ENCODE measurements around the gene SGTB.
"Not testable (repeated sequence)": the region's sequence is repeated elsewhere in the genome, so short reads cannot be mapped to it uniquely, and the experiment has no call there.

The SGTB gene

DNA sequence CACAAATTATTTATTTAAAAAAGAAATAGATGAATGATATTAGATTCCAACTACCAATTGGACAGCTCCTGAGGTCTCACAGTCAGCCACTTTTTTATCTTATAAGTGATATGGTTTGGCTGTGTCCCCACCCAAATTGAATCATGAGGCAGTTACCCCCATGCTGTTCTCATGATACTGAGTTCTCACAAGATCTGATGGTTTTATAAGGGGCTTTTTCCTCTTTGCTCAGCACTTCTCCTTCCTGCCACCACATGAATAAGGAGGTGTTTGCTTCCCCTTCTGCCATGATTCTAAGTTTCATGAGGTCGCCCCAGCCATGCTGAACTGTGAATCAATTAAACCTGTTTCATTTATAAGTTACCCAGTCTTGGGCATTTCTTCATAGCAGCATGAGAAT, 13.0 kb upstream of the SGTB start:
- DNase-seq (ENCODE audit: low read depth, low spot score) = no peak

DNA sequence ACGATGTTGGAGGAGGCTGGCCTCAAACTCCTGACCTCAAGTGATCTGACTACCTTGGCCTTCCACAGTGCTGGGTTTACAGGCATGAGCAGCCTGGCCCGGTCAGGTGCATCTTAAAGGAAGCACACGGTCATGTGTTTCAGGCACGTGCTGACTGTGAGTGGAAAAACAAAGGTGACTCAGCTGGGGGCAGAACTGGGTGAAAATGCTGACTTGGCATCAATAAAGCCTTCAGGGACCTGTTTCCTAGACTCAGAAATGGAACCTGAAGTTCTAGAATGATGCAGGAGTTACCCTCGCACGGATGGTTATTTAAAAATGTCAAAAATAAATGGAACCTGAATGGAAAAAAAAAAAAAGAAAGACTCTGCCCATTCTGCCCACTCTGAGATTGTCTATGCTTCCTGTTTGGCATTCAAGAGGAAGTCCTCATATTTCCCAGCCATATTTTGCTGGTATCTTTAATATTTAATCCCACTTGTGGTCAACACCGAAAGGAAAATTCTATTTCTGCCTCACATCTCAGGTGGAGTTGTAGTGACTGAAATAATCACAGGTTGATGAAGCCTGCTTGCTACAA, 12.4 kb upstream of the SGTB start:
- not testable (repeated sequence) for DNase-seq (ENCODE audit: low read depth, low spot score)

DNA sequence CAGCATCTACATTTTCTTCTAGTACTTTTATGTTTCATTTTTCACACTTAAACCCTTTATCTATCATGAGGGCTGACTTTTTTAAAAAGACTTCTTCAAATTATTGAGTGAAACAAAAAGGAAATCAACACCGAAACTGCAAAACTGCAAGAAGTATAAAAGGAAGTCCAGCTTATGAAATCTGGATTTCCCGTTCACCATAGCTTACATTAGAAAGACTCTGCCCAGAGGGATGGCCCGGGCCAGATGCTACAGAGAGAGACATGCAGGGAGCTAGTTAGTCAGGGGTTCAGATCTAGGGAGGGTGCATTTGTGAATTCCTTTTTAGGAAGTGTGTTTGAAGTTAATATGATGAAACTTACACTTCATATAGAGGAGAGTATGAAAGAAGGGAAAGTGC, 10.1 kb upstream of the SGTB start:
- not testable (repeated sequence) for DNase-seq (ENCODE audit: low read depth, low spot score)

DNA sequence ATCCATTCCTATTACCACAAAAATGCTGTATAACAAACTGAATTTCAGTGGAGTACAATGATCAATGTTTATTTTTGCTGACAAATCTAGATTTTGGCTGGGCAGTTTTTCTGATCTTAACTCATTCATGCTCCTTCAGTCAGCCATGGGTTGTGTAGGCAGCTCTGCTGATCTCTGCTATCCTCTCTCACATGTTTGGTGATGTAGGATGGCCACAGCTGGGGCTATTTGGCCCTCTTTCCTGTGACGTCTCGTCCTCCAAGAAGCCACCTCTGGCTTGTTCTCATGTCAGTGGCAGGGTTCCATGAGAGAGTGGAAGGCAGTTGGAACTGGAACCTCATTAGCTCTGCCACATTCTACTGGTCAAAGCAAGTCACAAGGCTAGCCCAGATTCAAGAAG, 9.0 kb upstream of the SGTB start:
- DNase-seq (ENCODE audit: low read depth, low spot score) = peak; percentile 20

DNA sequence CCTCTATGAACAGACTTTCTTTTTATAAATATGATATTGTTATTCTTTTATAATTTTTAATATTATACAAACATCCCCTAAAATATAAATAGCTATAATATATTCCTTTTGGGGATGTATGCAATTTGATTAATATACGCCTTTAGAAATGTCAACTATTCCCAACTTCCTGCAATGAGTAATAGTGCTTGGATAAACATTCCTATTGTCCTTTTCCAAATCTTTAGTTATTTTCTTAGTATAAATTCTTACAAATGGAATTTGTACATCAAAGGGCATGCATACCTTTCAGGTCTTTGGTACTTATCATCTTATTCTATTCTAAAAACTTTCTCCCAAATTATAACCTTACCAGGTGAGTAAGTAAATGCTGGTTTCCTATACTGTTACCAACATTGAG, 6.3 kb upstream of the SGTB start:
- no peak for DNase-seq (ENCODE audit: low read depth, low spot score)

DNA sequence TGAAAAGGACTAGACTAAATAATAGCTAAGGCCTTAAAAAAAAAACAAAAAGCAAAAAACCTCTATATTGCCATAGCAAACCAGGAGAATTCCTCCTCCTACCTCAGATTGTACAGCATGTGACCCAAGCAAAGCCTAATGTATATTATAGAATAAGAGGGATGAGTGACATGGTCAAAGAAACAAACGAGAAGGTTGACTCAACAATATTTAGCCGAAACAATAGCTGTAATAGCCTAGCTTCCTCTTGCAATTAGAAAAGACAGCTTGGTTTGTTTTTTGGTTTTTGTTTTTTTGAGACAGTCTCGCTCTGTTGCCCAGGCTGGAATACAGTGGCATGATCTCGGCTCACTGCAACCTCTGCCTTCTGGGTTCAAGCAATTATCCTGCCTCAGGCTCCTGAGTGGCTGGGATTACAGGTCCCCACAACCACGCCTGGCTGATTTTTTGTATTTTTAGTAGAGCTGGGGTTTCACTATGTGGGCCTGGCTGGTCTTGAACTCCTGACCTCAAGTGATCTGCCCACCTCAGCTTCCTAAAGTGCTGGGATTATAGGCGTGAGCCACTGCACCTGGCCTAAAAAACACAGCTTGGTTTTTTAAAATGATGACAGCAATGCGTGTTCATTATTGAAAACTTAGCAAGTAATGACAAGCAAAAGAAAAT, 5.7 kb upstream of the SGTB start:
- no peak for DNase-seq (ENCODE audit: low read depth, low spot score)

DNA sequence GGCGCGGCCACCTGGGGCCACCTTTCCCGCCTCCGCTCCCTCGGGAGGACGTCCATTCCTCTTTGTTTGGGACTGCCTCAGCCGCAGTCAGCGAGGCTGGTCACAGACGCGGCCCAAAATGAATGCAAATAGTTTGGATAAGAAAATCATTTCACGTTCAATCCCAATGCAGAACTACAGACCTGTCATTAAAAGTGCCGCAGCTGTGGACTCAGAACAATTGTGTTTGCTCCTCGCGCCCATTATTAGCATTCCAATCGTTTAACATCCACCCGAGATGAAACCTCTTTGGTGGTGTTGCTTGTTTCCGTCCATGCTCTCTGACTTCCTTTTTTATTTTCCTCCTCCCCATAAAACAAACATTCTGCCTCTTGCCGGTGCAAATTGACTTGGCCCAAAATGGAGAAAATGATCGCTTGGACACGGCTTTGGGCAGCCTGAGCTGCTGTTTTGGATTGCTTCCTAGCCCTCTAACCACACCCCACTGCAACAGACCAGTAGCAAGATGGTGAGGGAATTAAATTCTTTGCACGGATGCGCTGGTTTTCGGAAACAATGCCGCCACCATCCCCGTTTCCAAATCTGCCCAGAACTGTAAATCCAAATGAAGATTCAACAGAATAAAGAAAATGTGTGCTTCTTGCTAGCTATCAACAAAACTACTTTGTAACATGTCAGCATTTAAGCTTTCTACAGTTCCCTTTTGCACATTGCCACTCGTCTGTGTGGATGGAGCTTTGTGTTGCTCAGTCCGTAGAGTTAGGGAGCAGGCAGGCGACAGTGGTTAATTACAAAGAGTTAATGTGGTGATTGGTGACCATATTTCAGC, 880 bp upstream of the SGTB start:
- DNase-seq (ENCODE audit: low read depth, low spot score) = peak; percentile 84

DNA sequence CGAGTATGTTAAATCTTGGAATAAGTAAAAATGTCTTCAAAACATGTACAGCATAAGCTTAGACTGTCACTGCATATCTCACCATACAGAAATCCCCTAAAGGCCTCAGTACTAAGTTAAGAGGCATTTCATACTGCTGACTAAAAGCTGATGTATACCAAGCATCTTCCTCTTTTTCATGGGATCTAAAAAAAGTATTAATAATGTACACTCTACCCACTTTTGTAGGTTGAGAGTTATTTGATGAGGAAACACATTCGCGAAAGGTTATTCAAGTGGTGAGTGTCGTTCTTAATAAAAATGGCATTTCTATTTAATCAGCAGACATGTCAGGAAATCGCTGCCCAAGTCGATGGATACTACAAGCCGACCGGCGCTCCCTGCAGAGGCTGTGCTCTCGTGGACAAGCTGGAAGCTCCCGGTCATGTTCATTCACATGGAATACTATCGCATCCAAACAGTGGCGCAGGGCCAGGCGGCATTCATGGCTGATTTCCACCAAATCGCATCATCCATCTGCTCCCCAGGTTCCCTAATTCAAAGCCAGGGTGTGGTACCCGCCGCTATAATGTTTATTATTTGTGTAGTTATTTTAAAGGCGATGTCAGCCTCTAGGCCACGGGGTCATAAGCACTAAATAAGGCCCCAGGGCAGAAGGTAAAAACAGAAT, 724 bp downstream of the SGTB start:
- DNase-seq (ENCODE audit: low read depth, low spot score) = peak; percentile 81

DNA sequence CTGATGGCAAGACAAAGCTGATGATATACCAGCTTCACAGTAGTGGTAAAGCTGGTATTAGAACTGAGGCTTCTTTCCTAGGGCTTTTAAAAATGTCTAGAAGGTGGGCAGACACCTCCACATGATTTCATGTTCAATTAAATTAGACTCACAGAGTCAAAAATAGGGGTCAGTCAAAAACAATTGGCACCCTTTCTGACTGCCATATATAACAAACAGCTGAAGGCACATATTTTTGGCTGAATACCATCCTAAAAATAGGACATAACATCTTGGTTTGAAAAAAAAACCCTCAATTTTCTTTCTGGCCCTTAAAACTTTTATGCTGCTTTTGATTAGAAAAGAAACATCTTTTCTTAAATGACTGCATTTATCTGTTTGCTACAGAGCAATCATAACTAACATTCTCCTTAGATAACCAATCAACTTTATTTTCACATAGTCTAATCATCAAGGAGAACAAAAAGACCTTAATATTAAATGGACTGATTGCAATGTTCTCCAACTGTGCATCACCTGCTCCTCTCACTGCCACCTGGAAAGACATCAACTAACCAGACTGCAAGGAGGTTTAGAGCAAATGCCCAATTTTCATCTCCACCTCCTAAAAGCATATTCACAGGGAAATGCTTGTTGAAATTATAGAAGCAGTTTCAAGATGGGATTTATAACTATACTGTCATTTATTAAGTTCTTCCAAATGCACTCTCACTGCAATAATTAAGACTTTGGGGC, 3.2 kb downstream of the SGTB start:
- no peak for DNase-seq (ENCODE audit: low read depth, low spot score)

DNA sequence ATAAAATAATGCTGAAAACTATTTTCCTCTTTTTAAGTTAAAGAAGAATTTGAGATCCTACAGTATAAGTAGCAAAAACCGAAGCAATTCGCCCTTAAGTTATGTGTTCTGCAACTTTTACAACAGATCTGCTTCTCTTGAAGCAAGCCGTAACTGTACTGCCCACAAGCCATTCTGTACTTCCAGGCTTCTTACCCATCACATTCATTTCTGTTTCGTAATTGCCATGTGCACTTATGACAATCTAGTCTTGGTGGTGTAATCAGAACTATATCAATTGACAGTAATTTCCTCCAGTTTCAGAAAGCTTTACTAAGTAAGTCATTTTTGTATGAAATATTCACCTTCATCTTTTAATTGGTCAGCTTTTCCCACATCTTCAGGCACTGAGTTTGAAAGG, 13.8 kb downstream of the SGTB start:
- no peak for DNase-seq (ENCODE audit: low read depth, low spot score)

DNA sequence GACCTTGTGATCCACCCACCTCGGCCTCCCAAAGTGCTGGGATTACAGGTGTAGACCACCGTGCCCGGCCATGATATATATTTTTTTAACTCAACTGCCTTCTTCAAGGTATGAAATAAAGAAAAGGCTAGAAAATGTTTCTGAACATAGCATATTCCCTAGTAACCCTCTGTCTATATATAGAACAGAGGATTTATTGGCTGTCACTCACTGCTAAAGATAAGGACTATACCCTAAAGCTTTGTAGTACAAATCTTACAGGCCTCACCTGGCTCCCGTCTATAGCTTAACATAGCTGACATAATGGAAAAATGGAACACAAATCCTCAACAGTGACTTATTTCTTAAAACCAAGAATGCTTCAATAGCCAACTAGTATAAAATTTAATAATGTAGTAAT, 14.2 kb downstream of the SGTB start:
- DNase-seq (ENCODE audit: low read depth, low spot score) = no peak

DNA sequence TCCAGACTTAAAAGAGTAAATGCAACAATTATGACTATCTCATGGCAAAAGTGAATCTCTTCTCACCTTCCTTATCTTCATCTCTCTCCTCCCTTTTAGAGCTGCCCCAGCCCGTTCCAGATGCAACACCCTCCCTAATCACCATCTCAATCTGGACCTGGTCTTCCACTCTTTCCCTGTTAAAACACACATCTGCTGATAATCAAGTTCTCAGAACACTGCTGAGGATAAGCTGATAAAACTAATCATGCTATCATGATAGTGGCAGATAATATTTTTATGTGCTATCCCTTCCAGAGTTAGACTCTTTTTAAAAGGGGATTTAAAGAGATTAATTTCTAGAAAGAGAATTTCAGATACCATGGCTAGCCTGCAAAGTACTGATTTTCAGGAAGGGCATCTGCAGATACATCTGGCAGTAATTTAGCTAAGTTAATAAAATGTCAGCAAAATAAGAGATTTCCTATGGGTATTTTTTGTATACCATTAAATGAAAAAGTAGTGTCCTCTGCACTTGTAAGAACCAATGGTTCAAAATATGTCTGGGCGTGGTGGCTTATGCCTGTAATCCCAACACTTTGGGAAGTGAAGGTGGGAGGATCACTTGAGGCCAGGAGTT, 17.2 kb downstream of the SGTB start:
- no peak for DNase-seq (ENCODE audit: low read depth, low spot score)

DNA sequence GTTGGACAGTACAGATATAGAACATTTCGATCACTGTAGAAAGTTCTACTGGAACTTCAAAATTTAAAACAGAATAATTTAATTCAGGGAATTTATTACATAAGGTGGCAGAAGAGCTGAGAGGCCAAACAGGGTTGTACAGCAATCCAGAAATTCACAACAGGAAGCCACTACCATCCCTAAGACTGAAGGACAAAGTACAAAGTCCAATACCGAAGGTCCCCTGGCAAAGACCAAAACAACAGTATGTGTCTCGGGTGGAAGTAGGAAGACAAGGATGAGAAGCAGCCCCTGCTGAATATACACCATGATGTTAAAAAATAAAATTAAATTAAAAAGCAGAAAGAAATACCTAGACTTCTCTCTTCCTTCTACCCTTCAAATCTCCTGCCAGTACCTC, 19.9 kb downstream of the SGTB start:
- DNase-seq (ENCODE audit: low read depth, low spot score) = no peak

DNA sequence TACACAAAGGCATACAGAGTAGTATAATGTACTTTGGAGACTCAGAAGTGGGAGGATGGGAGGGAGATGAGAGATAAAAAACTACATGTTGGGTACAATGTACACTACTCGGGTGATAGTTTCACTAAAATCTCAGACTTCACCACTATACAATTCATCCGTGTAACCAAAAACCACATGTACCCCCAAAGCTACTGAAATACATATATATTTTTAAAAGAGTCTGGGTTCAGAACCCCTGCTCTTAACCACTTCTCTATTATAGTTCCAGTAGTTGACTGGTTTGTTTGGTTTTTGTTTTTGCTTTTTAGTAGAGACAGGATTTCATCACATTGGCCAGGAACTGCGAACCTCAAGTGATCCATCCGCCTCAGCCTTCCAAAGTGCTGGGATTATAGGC, 22.6 kb downstream of the SGTB start:
- no peak for DNase-seq (ENCODE audit: low read depth, low spot score)

DNA sequence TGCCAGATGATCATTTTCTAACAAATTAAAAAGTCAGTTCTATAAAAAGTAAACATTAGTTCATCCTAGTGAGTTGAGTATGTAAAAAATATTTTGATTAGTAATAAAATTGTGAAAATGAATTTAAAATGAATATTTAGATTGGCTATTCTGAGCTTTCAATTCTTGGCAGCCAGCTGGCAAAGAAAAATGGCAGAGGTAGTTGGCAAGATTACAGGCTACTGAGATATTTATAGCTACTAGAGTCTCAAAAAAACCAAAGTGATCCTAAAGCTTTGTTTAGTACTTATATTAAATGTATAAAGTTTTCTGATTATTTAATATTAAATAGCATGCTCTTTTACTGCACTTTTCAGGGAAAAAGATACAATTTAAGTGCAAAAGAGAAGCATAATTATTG, 25.0 kb downstream of the SGTB start:
- no peak for DNase-seq (ENCODE audit: low read depth, low spot score)

DNA sequence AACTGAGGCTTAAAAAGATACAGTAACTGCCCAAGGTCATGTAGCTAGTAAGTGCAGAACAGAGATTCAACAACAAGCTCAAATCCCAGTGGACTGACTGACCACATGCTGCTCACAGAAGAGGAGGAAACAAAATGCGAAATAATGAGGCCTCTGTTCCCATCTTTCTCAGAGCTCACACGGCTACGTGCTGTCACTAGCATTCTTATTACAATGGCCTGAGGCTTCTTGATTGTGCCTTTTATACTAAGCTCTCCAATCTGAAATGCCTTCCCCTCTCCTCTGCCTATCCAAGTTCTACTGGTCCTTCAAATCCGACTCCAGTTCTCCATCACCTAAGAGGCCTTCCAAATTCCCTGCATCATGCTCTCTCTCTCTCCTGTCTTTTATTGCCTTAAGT, 26.0 kb downstream of the SGTB start:
- no peak for DNase-seq (ENCODE audit: low read depth, low spot score)

DNA sequence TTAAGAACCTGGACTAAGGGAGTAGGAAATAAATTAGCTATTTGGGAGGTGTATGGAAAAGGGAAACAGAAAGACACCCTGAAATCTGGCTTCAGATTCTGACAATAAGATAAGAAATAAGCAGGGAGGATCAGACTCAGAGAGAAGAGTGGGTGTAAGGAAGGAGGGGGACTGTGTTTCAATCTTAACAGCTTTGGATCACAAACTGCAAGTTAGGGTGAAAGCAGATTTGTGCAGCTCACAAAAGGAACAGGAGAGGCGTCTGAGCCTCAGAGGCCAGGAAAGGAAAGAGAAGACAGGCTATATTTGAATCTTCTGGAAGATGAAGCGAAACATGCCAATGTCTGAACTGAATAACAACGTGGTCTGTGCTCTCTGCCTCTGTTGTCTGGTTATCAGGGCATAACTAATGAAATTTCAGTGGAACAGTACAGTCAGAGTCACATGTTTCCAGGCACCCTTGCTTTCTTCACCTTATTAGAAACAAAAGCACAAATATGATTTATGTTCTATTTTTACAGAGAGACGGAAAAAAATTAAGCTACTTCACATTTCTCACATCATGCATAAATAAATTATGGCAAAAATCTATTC, 26.6 kb downstream of the SGTB start:
- peak; percentile 4 for DNase-seq (ENCODE audit: low read depth, low spot score)

DNA sequence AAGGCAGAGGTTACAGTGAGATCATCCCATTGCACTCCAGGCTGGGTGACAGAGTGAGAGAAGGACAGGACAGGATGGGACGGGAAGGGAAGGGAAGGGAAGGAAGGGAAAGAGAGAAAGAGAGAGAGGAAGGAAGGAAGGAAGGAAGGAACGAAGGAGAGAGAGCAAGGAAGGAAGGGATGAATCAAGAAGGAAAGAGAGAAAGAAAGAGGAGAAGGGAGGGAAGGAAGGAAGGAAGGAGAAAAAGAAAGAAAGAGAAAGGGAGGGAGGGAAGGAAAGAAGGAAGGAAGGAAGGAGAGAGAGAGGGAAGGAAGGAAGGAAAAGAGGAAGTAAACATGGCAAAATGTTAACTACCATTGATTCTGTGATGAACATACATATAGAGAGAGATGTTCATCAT, 28.8 kb downstream of the SGTB start:
- no peak for DNase-seq (ENCODE audit: low read depth, low spot score)

DNA sequence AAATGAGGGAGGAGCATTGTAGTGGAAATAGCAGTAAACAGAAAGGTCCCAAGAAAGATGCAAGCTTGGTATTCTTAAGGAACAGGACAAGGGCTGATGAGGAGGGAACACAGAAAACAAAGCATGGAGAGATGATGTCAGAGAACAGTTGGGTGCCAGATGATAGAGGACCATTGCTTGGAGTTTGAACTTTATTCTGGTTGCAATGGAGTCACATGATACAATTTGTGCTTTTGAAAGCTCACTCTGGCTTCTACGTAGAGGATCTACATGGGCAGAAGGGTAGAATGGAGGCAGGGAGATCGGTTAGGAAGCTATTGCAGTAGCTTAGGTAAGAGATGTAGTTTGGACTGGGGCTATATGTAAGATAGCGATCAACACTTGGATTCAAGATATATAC, 39.8 kb downstream of the SGTB start:
- DNase-seq (ENCODE audit: low read depth, low spot score) = no peak

DNA sequence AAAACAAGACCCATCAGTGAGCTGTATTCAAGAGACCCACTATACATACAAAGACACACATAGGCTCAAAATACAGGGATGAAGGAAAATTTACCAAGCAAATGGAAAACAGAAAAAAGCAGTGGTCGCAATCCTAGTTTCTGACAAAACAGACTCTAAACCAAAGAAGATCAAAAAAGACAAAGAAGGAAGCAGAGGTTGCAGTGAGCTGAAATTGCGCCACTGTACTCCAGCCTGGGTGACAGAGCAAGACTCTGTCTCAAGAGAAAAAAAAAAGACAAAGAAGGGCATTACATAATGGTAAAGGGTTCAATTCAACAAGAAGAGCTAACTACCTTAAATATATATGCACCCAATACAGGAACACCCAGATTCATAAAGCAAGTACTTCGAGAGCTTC, 45.9 kb downstream of the SGTB start:
- not testable (repeated sequence) for DNase-seq (ENCODE audit: low read depth, low spot score)

DNA sequence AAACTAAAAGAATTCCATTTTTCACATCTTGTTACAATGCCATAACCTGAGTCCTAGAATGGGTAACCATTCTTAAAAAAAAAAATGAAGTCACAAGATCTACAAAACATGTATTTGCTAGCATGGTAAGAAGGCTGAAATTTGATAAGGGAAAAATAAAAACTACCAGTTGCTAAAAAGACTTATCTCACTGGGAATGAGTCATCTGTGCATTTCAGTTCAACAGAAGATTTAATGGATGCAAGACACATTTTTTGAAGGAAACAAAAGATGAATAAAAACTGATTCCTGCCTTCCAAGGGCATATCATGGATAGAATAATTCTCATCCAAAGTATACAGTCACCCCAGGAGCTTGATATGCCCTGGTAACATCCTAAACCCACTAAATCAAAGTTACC, 47.2 kb downstream of the SGTB start:
- DNase-seq (ENCODE audit: low read depth, low spot score) = peak; percentile 16

Data from astrocyte of the hippocampus (primary cell).